ENCODE measurements around the gene OR56B1.

OR56B1 gene

DNA sequence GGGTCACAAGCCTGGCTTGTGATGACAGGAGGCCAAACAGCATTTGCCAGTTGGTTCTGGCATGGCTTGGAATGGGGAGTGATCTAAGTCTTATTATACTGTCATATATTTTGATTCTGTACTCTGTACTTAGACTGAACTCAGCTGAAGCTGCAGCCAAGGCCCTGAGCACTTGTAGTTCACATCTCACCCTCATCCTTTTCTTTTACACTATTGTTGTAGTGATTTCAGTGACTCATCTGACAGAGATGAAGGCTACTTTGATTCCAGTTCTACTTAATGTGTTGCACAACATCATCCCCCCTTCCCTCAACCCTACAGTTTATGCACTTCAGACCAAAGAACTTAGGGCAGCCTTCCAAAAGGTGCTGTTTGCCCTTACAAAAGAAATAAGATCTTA lies 843 bp downstream of the OR56B1 start:
- no peak for FAIRE-seq

DNA sequence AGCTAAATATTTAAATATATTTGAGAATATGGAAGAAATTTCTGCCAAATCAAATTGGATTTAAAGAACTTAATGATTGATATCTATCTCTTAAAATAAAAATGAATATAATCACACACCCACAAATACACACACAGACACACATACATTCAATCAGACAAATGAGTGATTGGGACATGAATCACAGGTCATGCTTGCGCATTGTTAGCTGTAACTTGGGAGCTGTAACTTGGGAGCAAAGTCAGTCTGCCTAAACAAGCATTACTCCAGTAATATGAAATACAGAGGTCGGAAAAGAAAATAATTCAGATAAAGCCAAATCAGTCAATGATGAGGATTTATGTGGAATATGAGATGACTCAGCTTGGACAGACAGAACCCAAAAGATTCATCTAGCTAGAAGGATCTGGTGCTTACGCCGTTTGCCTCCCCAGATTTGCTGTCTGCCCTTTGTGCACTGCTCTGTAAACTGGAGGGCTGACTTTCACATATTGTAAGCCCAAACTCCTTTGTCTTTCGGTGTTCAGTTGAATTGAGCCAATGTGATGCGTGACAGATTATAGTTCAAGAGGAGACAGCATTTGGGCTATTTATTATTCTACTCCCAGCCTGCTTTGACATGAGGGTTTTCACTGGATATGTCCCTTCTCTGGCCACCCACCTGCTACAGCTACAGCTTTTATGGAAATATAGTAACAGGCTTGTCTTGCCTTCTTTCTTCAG lies 1.6 kb downstream of the OR56B1 start:
- FAIRE-seq: no peak

DNA sequence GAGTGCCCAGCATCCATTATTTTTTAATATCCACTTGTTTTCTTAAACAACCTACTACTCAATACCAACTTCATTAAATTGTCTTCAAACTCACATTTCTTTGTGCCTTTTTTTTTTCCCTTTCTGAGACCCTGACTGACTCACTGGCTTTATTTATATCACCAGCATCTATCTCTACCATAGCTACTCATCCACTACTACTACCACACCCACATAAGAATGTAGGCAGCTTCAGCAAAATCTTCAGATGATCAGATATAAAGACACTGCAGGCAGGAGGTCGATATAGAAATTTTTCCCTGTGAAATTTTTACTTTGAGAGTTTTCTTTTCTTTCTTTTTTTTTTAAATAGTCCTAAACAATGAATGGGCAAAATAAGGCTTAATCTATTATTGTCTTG lies 2.2 kb downstream of the OR56B1 start:
- no peak for FAIRE-seq

DNA sequence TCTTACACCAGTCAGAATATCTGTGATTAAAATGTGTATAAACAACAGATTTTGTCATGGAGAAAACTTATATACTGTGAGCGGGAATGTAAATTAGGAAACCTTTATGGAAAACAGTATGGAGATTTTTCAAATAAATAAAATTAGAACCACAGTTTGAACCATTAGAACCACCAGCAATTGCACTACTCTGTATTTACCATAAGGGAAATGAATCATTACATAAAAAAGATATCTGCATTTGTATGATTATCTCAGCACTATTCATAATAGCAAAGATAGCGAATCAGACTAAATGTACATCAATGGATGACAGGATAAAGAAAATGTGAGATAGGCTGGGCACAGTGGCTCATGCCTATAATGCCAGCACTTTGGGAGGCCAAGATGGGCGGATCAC lies 10.4 kb downstream of the OR56B1 start:
- FAIRE-seq: no peak

DNA sequence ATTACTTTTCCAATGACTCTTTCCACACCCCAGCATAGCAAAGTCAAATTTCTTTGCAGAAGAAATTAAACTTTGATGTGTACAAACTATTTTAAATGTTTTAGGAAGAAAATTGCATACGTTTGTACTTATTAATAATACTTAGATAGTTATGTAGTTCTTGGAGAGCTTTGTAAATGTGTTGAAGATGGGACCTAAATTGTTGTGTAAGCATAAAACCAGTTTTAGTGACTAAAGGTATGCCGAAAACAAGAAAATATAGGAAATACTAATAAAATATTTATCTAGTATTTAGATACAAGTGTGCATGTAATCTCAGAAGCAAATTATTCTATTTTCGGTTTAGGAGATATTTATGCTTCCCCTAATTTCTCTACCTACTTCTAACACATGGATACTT lies 13.6 kb downstream of the OR56B1 start:
- no peak for FAIRE-seq

DNA sequence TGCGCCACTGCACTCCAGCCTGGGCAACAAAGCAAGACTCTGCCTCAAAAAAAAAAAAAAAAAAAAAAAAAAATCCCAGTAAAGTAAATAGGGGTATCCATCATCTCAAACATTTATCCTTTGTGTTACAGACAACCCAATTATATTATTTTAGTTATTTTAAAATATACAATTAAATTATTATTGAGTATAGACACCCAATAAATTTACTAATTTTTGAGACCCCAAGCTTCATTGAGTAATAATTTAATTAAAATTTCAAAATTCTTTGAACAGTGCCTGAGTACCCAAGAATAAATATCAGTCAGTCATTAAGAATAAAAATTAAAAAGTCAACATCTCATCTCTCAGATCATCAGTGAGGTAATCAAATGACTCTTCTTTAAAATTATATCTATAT lies 17.7 kb downstream of the OR56B1 start, which contains the start of gene OR52N4:
OR52N4 (plus strand) TSS at position 301 of the 400 bp plus-strand sequence. CDS start 498 bp downstream, outside the sequence.
- no peak for FAIRE-seq

DNA sequence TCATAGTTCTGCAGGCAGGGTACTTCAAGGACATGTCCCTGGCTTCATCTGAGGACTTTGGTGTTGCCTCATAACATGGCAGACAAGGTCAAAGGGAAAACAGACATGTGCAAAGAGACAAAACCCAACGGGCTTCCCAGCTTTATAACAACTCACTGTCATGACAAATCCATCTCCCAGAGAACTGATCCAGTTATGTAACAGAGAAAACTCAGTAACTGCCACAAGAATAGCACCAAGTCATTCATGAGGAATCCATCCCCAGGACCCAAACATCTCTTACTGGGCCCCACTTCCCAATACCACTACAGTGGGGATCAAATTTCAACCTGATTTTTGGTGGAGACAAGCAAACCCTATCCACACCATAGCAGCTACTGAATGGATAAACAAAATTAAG lies 30.8 kb downstream of the OR56B1 start:
- FAIRE-seq: no peak

DNA sequence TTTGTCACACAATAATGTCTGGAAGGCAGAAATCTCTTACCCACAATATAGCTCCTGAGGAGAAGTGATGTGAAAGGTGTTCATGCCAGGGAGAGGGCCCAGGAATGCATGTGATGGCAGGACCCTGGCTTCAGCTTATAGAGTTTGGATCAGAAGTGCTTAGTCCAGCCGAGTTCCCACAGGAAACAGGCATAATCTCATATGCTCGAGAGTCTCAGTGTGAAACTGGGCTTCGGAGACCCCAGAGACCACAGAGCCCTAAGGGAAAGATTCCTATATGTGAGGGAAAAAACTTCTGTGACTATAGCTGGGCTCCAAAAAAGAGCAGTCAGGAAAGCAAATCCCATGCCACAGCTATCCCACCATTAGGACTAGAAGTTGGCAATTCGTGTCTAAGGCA lies 47.0 kb downstream of the OR56B1 start, which contains the start of gene OR52N5:
OR52N5 (minus strand) TSS at position 101 of the 400 bp plus-strand sequence. CDS start 4,721 bp downstream, outside the sequence.
- no peak for FAIRE-seq
